Activated T-cell treated with anti-CD3 and anti-CD28 coated beads for 4 hours (primary cell): ENCODE data around the gene SPINT4.

Source experiments
- DNase-seq: peaks from one replicate; pipeline ENCODE4 v3.0.0-alpha.2; 2020

Gene SPINT4

GRCh38 chr20:45765980-45766379 is 43.8 kb downstream of the SPINT4 start:
- DNase-seq: no peak

GRCh38 chr20:45768479-45768878 is 46.3 kb downstream of the SPINT4 start:
- DNase-seq: no peak

GRCh38 chr20:45771182-45771759 is 49.1 kb downstream of the SPINT4 start:
- peak; percentile 76 for DNase-seq

- DNase-seq: no peak
These were observed 50.5 kb downstream of the SPINT4 start for GRCh38 chr20:45772693-45773092.

- DNase-seq: no peak
These were observed 52.8 kb downstream of the SPINT4 start for GRCh38 chr20:45774945-45775344.

- no peak for DNase-seq
These were observed 53.3 kb downstream of the SPINT4 start for GRCh38 chr20:45775411-45775810.
